ENCODE data around the gene BTBD2. TPM values are rescaled to one million over a fixed set of nuclear protein-coding genes. Genes with fewer than 3 reads are reported as not detected.

Gene BTBD2
- polyA plus RNA-seq, 1 experiment = 25.5 TPM

- Histone ChIP-seq H3K9me3 (ENCODE audit: control insufficient read depth, insufficient read depth, low read length) (peaks cover 18% of the 10 kb centered on the region; the same call in 1 of the 2 replicates), H3K4me3 (ENCODE audit: low read depth, low read length) (no peak overlapping the region; the same call in 1 of the 2 replicates), H3K27me3 (ENCODE audit: control insufficient read depth, insufficient read depth, low read length) (no peaks in the 10 kb centered on the region), H3K27ac (ENCODE audit: low read depth, low read length) (no peak overlapping the region)
- ChIA-PET CTCF (no interaction called here), POLR2A (no interaction called here)
- DNase-seq (ENCODE audit: low read depth, low spot score) = no peak
- TF ChIP-seq, protein P1, sequence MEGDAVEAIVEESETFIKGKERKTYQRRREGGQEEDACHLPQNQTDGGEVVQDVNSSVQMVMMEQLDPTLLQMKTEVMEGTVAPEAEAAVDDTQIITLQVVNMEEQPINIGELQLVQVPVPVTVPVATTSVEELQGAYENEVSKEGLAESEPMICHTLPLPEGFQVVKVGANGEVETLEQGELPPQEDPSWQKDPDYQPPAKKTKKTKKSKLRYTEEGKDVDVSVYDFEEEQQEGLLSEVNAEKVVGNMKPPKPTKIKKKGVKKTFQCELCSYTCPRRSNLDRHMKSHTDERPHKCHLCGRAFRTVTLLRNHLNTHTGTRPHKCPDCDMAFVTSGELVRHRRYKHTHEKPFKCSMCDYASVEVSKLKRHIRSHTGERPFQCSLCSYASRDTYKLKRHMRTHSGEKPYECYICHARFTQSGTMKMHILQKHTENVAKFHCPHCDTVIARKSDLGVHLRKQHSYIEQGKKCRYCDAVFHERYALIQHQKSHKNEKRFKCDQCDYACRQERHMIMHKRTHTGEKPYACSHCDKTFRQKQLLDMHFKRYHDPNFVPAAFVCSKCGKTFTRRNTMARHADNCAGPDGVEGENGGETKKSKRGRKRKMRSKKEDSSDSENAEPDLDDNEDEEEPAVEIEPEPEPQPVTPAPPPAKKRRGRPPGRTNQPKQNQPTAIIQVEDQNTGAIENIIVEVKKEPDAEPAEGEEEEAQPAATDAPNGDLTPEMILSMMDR (IDR thresholded peaks at IDR 0.05; ENCODE audit: low read depth, low read length) = no peak
Observed at GRCh38 chr19:1944088-1944915, 71.2 kb downstream of the BTBD2 start.

- Histone ChIP-seq H3K4me3 (ENCODE audit: low read depth, low read length) (no peak overlapping the region; the same call in 1 of the 2 replicates), H3K27ac (ENCODE audit: low read depth, low read length) (no peak overlapping the region), H3K9me3 (ENCODE audit: control insufficient read depth, insufficient read depth, low read length) (peaks cover 14% of the 10 kb centered on the region; the same call in 1 of the 2 replicates), H3K27me3 (ENCODE audit: control insufficient read depth, insufficient read depth, low read length) (no peaks in the 10 kb centered on the region)
- POLR2A ChIA-PET = no interaction called here
- TF ChIP-seq, protein P1 (IDR thresholded peaks at IDR 0.05; ENCODE audit: low read depth, low read length) = no peak
- no peak for DNase-seq (ENCODE audit: low read depth, low spot score)
- CTCF ChIA-PET = interaction anchor here (0.6 kb wide), 1 partner anchor 27 kb away, joined by 5 read pairs; no protein-coding TSS in a partner anchor
Observed at GRCh38 chr19:1943661-1944087, 71.8 kb downstream of the BTBD2 start.

DNA sequence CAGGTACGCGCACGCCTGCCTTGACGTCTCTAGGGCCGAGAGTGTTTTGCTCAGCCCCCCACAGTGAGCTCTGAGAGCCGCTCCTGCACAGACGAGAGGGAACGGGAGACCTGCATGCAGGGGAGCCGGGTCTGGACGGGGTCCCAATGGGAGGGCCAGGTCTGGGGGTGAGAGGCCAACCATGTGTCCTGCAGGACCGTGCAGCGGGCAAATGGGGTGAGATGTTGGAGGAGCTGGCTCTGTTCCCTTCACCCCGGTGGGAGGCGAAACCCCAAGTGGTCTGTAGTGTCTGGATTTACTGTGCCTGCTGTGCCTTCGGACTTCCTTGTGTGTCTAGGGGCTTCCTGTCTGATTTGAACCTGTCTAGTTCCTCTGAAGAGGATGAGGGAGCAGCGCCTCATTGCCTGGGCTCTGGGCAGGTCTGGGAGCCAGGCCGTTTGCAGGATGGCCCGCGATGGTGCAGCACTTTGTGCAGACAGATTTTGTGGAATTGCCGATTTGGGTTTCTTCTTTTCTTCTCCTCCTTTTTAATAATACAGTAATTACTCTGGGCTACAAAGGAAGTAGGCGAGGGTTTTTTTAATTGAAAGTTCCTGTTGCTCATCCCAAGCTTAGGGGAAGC, 72.5 kb downstream of the BTBD2 start:
- no peak for DNase-seq (ENCODE audit: low read depth, low spot score)
- H3K27me3 ChIP-seq (ENCODE audit: control insufficient read depth, insufficient read depth, low read length) = no peaks in the 10 kb centered on the region
- peak overlapping the region; percentile 87 for H3K4me3 ChIP-seq (ENCODE audit: low read depth, low read length)
- TF ChIP-seq, protein P1 (IDR thresholded peaks at IDR 0.05; ENCODE audit: low read depth, low read length) = no peak
- CTCF ChIA-PET = interaction anchor here (0.6 kb wide), 1 partner anchor 28 kb away, joined by 5 read pairs; no protein-coding TSS in a partner anchor
- POLR2A ChIA-PET = no interaction called here
- H3K27ac ChIP-seq (ENCODE audit: low read depth, low read length) = no peak overlapping the region
- H3K9me3 ChIP-seq (ENCODE audit: control insufficient read depth, insufficient read depth, low read length) = peaks cover 13% of the 10 kb centered on the region; the same call in 1 of the 2 replicates

DNA sequence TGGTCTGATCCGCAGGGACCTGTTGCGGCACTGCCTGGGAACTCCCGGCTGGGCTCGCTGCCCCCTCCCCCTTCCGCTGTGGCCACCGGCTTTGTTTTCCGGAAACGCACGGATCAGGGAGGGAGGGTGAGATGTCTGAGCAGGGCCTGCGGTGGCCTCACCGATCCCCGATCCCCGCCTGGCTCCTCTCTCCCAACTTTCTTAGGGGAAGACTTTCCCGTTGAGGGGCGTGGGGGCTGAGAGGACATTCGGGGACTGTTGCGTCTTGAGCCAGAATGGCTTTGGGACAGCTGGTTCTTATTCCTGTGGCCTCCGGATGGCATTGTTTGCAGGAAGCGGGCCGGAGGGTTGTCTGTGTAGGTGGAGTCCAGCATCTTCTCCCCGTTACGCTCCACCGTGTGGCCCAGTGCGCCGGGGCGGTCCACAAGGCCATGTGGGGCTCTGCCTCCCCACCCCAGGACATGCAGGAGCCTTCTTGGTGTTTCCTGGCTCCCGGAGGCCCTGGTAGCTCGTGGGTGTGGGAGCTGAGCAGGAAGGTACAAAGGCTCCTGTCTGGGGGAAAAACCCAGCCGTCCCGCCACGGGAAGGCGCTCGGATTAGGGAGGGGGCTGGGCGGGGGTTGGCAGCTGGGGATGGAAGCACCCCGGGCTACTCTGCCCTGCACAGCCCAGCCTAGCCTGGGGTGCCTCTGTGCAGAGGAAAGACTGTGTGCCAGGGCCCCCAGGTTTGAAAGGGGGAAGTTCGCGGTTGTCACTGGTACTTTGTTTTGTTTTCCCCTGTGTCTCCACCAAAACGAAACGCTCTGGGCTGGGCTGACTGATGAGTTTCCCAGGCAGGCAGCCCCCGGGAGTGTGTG, 73.2 kb downstream of the BTBD2 start:
- POLR2A ChIA-PET = interaction anchor here (0.5 to 0.8 kb wide), 3 partner anchors 40 to 442 kb away, joined by 3 to 4 read pairs (median 4); no protein-coding TSS in a partner anchor
- TF ChIP-seq, protein P1 (IDR thresholded peaks at IDR 0.05; ENCODE audit: low read depth, low read length) = no peak
- Histone ChIP-seq H3K9me3 (ENCODE audit: control insufficient read depth, insufficient read depth, low read length) (peaks cover 7% of the 10 kb centered on the region; the same call in 1 of the 2 replicates), H3K27me3 (ENCODE audit: control insufficient read depth, insufficient read depth, low read length) (no peaks in the 10 kb centered on the region), H3K4me3 (ENCODE audit: low read depth, low read length) (peak overlapping the region; percentile 87), H3K27ac (ENCODE audit: low read depth, low read length) (peak overlapping the region; percentile 84)
- DNase-seq (ENCODE audit: low read depth, low spot score) = no peak
- CTCF ChIA-PET = interaction anchor here (0.6 kb wide), 1 partner anchor 104 kb away, joined by 4 read pairs; no protein-coding TSS in a partner anchor
